ENCODE results near the gene CRACDL.

CRACDL gene

GRCh38 chr2:98807221-98807620 lies 128.8 kb downstream of the CRACDL start:
- TF ChIP-seq CTCF (IDR thresholded peaks at IDR 0.05) = no peak

- no peak for TF ChIP-seq CTCF (IDR thresholded peaks at IDR 0.05)
These were observed 129.8 kb downstream of the CRACDL start for GRCh38 chr2:98806236-98806697.

GRCh38 chr2:98805412-98806171 lies 130.4 kb downstream of the CRACDL start:
- TF ChIP-seq CTCF (IDR thresholded peaks at IDR 0.05) = no peak

- no peak for TF ChIP-seq CTCF (IDR thresholded peaks at IDR 0.05)
These were observed 131.3 kb downstream of the CRACDL start for GRCh38 chr2:98804736-98805135.

- TF ChIP-seq CTCF (IDR thresholded peaks at IDR 0.05) = no peak
These were observed 131.8 kb downstream of the CRACDL start for GRCh38 chr2:98804265-98804650.

- no peak for TF ChIP-seq CTCF (IDR thresholded peaks at IDR 0.05)
These were observed 132.4 kb downstream of the CRACDL start for GRCh38 chr2:98803405-98804264.

- TF ChIP-seq CTCF (IDR thresholded peaks at IDR 0.05) = no peak
These were observed 133.7 kb downstream of the CRACDL start for GRCh38 chr2:98802344-98802743.
